Central memory CD8-positive, alpha-beta T cell (primary cell): ENCODE data around the gene SSBP2.

ENCODE experiments used
- ATAC-seq: fragments of 150-1000 bp; cut with Tn5 transposase; replicated peaks from 2 replicates; pipeline ENCODE4 v1.10.0; 2022; ENCODE audit warnings: mild to moderate bottlenecking, moderate FRiP score, moderate number of reproducible peaks; ENCODE audit not compliant: poor library complexity, severe bottlenecking; ENCODE audit errors: extremely low read depth
- DNase-seq, 2 donors: peaks; one replicate each; pipeline ENCODE4 v3.0.0; 2021; ENCODE audit warnings: low spot score in 2 of 2
- H3K27ac Mint-ChIP-seq: one replicate; pipeline ENCODE4 v1.8.0; 2022; ENCODE audit warnings: low read depth, mild to moderate bottlenecking, moderate library complexity, mixed read lengths
- H3K27me3 Mint-ChIP-seq: one replicate; pipeline ENCODE4 v1.8.0; 2022; ENCODE audit warnings: mixed read lengths
- H3K36me3 Mint-ChIP-seq: one replicate; pipeline ENCODE4 v1.8.0; 2022; ENCODE audit warnings: mild to moderate bottlenecking, moderate library complexity, mixed read lengths; ENCODE audit not compliant: insufficient read depth
- H3K4me1 Mint-ChIP-seq: one replicate; pipeline ENCODE4 v1.8.0; 2022; ENCODE audit warnings: mixed read lengths
- H3K4me3 Mint-ChIP-seq: one replicate; pipeline ENCODE4 v1.8.0; 2022; ENCODE audit warnings: mild to moderate bottlenecking, moderate library complexity, mixed read lengths
- H3K9me3 Mint-ChIP-seq: one replicate; pipeline ENCODE4 v1.8.0; 2022; ENCODE audit warnings: mixed read lengths

The SSBP2 gene

GRCh38 chr5:81395262-81395661, 355.6 kb downstream of the SSBP2 start:
- Mint-ChIP-seq H3K4me1 (no peaks in the 10 kb centered on the region), H3K27me3 (peaks cover 90% of the 10 kb centered on the region), H3K36me3 (no peaks in the 10 kb centered on the region), H3K4me3 (no peak overlapping the region), H3K9me3 (no peaks in the 10 kb centered on the region), H3K27ac (no peak overlapping the region)
- no peak for ATAC-seq
- DNase-seq: no peak

DNA sequence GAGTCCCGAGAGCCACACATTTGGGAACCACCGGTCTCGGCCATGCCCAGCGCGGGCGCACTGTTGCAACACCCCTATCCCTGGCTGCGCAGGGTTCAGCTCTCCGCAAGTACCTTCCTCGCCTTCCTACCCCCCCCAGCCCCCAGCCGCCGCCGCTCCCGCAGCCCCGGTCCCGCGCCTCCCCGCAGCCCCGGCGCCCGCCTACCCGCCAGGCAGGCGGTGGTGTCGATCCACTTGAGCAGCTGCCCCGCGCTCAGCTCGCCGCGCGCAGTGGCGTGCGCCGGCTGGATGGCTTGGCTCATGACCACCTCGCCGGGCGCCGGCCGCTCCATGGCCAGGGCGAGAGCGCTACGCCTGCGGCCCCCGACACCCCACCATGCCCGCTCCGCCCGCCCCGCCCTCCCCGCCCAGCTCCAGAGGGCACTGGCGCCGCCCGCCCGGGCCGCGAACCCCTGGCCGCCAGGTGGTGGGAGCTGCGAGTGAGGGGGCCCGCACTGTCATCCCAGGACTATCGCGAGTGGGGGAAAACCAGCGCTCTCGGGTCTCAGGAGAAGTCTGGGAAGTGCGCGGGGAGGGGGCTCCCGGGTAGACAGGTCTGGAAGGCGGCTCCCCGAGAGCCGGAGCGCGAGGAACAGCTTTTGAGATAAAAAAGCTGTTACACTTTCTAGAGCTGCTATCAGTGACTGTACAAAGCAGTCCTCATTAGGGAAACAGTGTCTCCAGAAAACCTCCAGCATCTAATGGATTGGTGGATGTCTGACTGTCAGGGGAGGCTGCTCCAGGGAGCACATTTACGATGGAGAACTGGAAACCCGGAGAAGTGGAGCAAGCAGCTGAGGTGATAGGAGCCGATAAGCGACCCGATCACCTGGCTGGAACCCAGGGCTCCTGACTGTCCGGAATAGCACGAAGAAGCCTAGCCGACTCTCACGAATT, 356.8 kb downstream of the SSBP2 start, which contains the start of gene ACOT12:
TSS of gene ACOT12 (minus strand) at position 352 of the 936 bp plus-strand sequence. CDS start at position 332, 20 bp downstream.
- no peaks in the 10 kb centered on the region for H3K36me3 Mint-ChIP-seq
- peaks cover 92% of the 10 kb centered on the region for H3K27me3 Mint-ChIP-seq
- DNase-seq: no peak
- no peak within 1 kb of the TSS for H3K4me3 Mint-ChIP-seq
- no peak within 1 kb of the TSS for H3K27ac Mint-ChIP-seq
- no peaks in the 10 kb centered on the region for H3K4me1 Mint-ChIP-seq
- no peak for ATAC-seq
- H3K9me3 Mint-ChIP-seq: no peaks in the 10 kb centered on the region

GRCh38 chr5:81393430-81393782, 357.5 kb downstream of the SSBP2 start:
- Mint-ChIP-seq H3K36me3 (no peaks in the 10 kb centered on the region), H3K27me3 (peaks cover 92% of the 10 kb centered on the region), H3K4me1 (no peaks in the 10 kb centered on the region), H3K4me3 (no peak overlapping the region), H3K27ac (no peak overlapping the region), H3K9me3 (no peaks in the 10 kb centered on the region)
- ATAC-seq: no peak
- DNase-seq: no peak

DNA sequence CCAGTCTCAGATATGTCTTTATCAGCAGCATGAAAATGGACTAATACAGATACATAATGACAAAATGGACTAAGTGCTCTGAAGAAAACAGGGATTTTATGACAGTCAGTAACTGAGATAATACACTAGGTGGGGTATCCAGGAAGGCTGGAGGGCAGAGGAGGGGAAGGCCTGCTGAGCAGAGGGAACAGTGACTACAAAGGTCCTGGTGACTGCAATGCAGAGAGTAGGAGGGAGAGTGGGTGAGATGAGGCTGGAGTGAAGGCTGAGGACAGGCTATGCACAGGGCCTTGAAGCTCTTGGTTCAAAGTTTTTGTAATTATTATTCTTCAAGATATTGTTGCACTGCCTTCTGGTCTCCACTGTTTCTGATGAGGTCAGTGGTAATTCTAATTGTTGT, 361.9 kb downstream of the SSBP2 start:
- no peak overlapping the region for H3K27ac Mint-ChIP-seq
- H3K36me3 Mint-ChIP-seq: no peaks in the 10 kb centered on the region
- H3K9me3 Mint-ChIP-seq: no peaks in the 10 kb centered on the region
- no peak overlapping the region for H3K4me3 Mint-ChIP-seq
- H3K27me3 Mint-ChIP-seq: peaks cover 59% of the 10 kb centered on the region
- ATAC-seq (no peak), DNase-seq (no peak)
- no peaks in the 10 kb centered on the region for H3K4me1 Mint-ChIP-seq

DNA sequence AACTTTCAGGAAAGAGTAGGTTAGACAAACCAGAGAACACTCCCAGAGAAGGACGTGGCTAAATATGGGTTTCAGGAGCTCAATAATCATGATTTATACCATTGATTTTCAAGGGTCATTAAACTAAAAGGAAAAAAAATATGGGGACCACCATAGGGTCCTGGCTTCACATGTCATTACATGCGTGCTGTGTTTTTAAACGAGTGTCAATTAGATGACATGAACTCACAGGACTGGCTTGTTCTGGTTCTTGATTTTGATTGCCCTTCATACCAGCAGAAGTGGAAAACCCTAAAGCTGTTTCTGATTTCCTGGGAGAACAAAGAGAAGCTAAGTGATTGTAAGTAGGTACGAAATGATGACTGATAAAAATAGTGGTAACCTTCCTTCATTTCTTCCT, 362.7 kb downstream of the SSBP2 start:
- Mint-ChIP-seq H3K27me3 (peaks cover 52% of the 10 kb centered on the region), H3K9me3 (no peaks in the 10 kb centered on the region), H3K4me3 (no peak overlapping the region), H3K4me1 (no peaks in the 10 kb centered on the region), H3K36me3 (no peaks in the 10 kb centered on the region), H3K27ac (no peak overlapping the region)
- ATAC-seq: no peak
- no peak for DNase-seq

GRCh38 chr5:81383867-81384266, 367.0 kb downstream of the SSBP2 start:
- no peak for ATAC-seq

DNA sequence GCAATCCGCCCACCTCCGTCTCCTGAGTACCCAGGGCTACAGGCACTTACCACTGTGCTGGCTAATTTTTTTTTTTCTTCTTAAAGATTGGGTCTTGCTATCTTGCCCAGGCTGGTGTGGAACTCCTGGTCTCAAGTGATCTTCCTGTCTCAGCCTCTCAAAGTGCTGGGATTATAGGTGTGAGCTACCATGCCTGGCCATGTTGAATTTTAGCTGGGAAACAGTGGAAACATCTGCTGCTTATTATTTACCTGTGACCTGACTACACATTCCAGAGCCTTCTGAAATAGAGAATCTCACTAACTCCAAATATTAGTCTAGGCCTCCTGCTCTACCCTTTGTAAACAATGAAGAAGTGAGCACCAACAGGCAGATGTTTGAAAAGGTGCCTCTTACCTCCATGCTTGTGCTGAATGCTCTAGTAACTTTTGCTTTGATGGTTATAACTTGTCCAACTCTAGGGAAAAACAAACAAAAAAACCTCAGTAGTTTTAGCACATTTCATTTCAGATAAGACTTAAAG, 379.5 kb downstream of the SSBP2 start:
- H3K4me3 Mint-ChIP-seq: no peak overlapping the region
- no peaks in the 10 kb centered on the region for H3K9me3 Mint-ChIP-seq
- peaks cover 35% of the 10 kb centered on the region for H3K27me3 Mint-ChIP-seq
- H3K27ac Mint-ChIP-seq: no peak overlapping the region
- no peaks in the 10 kb centered on the region for H3K36me3 Mint-ChIP-seq
- DNase-seq: no peak
- ATAC-seq: no peak
- H3K4me1 Mint-ChIP-seq: no peaks in the 10 kb centered on the region

More at GRCh38 chr5:81383867-81384266, 367.0 kb downstream of the SSBP2 start:
- Mint-ChIP-seq H3K27ac (no peak overlapping the region), H3K4me3 (no peak overlapping the region), H3K9me3 (no peaks in the 10 kb centered on the region), H3K36me3 (no peaks in the 10 kb centered on the region), H3K27me3 (peaks cover 10% of the 10 kb centered on the region), H3K4me1 (no peaks in the 10 kb centered on the region)
- DNase-seq: no peak

GRCh38 chr5:81370912-81371311, 380.0 kb downstream of the SSBP2 start:
- H3K27ac Mint-ChIP-seq: no peak overlapping the region
- ATAC-seq (no peak), DNase-seq (no peak)
- H3K4me3 Mint-ChIP-seq: no peak overlapping the region
- peaks cover 34% of the 10 kb centered on the region for H3K27me3 Mint-ChIP-seq
- no peaks in the 10 kb centered on the region for H3K9me3 Mint-ChIP-seq
- no peaks in the 10 kb centered on the region for H3K4me1 Mint-ChIP-seq
- H3K36me3 Mint-ChIP-seq: no peaks in the 10 kb centered on the region

DNA sequence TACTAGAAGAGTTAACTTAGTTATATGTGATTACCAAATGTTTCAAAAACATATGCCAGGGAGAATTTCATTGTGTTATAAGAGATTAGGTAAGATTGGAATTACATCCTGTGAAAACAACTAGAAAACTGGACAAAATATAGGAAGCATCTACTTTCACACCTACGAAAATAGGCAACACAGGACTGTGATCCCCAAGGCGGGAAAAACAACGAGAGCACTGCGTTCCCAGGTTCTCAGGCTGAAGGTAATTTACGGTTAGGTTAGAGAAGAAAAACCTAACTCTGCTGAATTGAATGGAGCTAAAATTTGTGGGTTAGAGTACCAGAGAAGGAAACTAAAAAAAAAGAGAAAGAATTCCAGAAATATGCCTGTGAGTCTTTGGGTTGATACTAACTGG, 385.4 kb downstream of the SSBP2 start:
- Mint-ChIP-seq H3K27ac (no peak overlapping the region), H3K27me3 (peaks cover 16% of the 10 kb centered on the region)
- no peak for ATAC-seq

DNA sequence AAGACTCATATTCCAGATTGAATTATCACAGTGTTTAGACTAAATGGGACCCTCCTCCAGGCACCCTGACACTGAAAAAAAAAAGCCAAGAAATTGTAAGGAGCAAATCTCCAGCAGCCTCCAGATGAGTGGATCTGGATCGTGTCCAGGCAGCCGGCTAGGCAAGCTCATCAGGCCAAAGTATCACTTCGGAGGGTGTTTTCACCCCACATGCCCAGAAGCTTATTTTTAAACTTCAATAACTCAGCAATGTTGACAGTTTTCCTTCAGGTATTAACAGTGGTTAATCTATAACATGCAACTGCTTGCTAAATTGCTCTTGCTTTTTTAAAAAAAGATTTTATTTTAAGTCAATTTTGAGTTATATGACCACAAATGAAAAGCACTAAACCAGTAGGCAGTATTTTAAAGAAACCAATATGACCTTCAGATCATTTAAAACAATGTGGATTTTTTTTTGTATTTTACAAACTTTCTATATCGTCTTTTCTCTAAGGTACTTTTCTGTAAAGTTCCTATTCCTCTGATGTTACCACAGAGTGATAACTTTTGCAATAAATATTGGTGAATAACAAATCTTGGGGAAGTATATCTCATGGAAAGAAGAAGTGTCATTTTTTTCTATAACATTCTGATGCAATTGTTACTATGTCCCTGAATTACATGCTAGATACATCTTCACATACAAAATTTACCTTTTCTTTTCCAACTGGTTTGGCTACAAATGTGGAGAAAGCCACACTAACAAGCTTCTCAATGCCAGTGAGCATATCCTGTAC, 387.6 kb downstream of the SSBP2 start:
- no peak for ATAC-seq
- Mint-ChIP-seq H3K9me3 (no peaks in the 10 kb centered on the region), H3K27ac (no peak overlapping the region), H3K4me3 (no peak overlapping the region), H3K4me1 (no peaks in the 10 kb centered on the region), H3K27me3 (peaks cover 28% of the 10 kb centered on the region), H3K36me3 (no peaks in the 10 kb centered on the region)
- no peak for DNase-seq

More for the DNA sequence above, 385.4 kb downstream of the SSBP2 start:
- Mint-ChIP-seq H3K4me3 (no peak overlapping the region), H3K9me3 (no peaks in the 10 kb centered on the region), H3K4me1 (no peaks in the 10 kb centered on the region), H3K36me3 (no peaks in the 10 kb centered on the region)
- no peak for DNase-seq
